ENCODE measurements around the gene LYPLA2.
"Not testable (repeated sequence)": the region's sequence is repeated elsewhere in the genome, so short reads cannot be mapped to it uniquely, and the experiment has no call there.

LYPLA2 gene

GRCh38 chr1:23777979-23778814 is 12.7 kb upstream of the LYPLA2 start, which contains the start of gene PITHD1:
TSS of gene PITHD1 (plus strand) at chr1:23778418. CDS start at chr1:23778516, 98 bp downstream.
- H3K27ac ChIP-seq: peak within 1 kb of the TSS; percentile 87
- TF ChIP-seq Cebpa-rat (IDR thresholded peaks at IDR 0.05): no peak
- no peaks in the 10 kb centered on the region for H3K27me3 ChIP-seq
- H3K9ac ChIP-seq: peak within 1 kb of the TSS; percentile 91
- peak within 1 kb of the TSS; percentile 96 for H3K4me2 ChIP-seq
- H3K4me1 ChIP-seq: peaks cover 38% of the 10 kb centered on the region
- H4K20me1 ChIP-seq: peaks cover 35% of the 10 kb centered on the region
- H3K4me3 ChIP-seq: peak within 1 kb of the TSS; percentile 83
- H3K36me3 ChIP-seq: peaks cover 35% of the 10 kb centered on the region
- no peaks in the 10 kb centered on the region for H3K9me3 ChIP-seq

DNA sequence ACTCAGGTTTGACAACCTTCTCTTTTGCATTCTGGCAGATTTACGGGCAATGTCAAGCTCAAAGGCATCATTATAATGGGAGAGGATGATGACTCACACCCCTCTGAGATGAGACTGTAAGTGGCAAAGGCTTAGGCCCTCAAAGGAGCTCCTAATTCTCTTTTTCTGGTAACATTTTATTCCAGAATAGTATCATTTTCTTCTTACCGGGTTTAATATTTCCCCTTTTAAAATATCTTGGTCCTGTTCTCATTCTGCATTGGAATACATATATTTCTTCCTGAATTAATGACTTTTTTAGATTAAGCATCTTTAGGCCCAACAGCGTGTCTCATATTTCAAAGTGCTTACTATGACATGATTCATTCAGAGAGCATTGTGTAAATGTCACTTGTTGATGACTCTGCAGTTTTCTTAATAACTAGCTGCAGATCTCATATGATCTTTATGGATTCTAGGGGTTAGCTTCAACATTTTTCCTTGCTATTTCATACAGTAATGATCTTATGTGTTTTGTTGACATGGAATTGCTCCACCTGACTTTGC is 11.0 kb upstream of the LYPLA2 start:
- H3K36me3 ChIP-seq: peaks cover 52% of the 10 kb centered on the region
- H3K27me3 ChIP-seq: no peaks in the 10 kb centered on the region
- H3K4me1 ChIP-seq: peaks cover 33% of the 10 kb centered on the region
- peak overlapping the region; percentile 96 for H3K4me2 ChIP-seq
- H3K27ac ChIP-seq: no peak overlapping the region
- H3K9ac ChIP-seq: peak overlapping the region; percentile 91
- peak overlapping the region; percentile 83; the same call in 1 of the 2 replicates for H3K4me3 ChIP-seq
- TF ChIP-seq Cebpa-rat (IDR thresholded peaks at IDR 0.05): no peak
- peaks cover 46% of the 10 kb centered on the region for H4K20me1 ChIP-seq
- no peaks in the 10 kb centered on the region for H3K9me3 ChIP-seq

- H3K4me2 ChIP-seq, H3K9ac ChIP-seq, H3K27ac ChIP-seq, H3K9me3 ChIP-seq, H3K4me3 ChIP-seq, H3K27me3 ChIP-seq: not testable (repeated sequence)
- H4K20me1 ChIP-seq: peaks cover 49% of the 10 kb centered on the region
- H3K4me1 ChIP-seq: peaks cover 15% of the 10 kb centered on the region
- peaks cover 84% of the 10 kb centered on the region for H3K36me3 ChIP-seq
These were observed 7.8 kb upstream of the LYPLA2 start for GRCh38 chr1:23783141-23783540.

GRCh38 chr1:23784846-23785245 is 6.1 kb upstream of the LYPLA2 start:
- Histone ChIP-seq H4K20me1 (peaks cover 36% of the 10 kb centered on the region), H3K9me3 (no peaks in the 10 kb centered on the region), H3K4me3 (no peak overlapping the region), H3K36me3 (peaks cover 87% of the 10 kb centered on the region), H3K27ac (no peak overlapping the region), H3K27me3 (no peaks in the 10 kb centered on the region), H3K4me2 (no peak overlapping the region), H3K4me1 (peaks cover 6% of the 10 kb centered on the region), H3K9ac (peak overlapping the region; percentile 10; the same call in 1 of the 2 replicates)
- no peak for TF ChIP-seq Cebpa-rat (IDR thresholded peaks at IDR 0.05)

DNA sequence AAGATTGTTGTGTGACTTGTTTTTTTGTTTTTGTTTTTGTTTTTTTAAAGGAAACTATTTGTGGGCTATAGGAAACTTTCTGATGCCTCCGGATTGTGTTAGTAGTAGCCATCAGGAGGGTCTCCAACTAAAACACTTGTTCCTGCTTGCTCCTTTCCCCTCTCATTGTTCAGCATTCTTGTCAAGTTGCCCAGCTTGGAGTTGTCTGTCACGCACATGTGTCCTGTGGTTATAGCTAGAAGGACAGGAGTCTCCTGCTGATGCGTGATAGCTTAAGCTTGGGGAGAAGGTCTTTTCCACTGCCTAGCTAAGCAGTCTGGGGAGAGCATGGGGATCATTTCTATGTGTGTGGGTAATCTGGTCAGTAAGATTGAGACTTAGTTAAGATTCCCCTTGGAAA is 3.2 kb upstream of the LYPLA2 start:
- peaks cover 18% of the 10 kb centered on the region for H3K4me1 ChIP-seq
- H4K20me1 ChIP-seq: peaks cover 23% of the 10 kb centered on the region
- no peaks in the 10 kb centered on the region for H3K9me3 ChIP-seq
- no peak overlapping the region for H3K4me3 ChIP-seq
- TF ChIP-seq Cebpa-rat (IDR thresholded peaks at IDR 0.05): no peak
- H3K9ac ChIP-seq: no peak overlapping the region
- H3K27me3 ChIP-seq: no peaks in the 10 kb centered on the region
- peaks cover 62% of the 10 kb centered on the region for H3K36me3 ChIP-seq
- H3K4me2 ChIP-seq: no peak overlapping the region
- H3K27ac ChIP-seq: no peak overlapping the region

DNA sequence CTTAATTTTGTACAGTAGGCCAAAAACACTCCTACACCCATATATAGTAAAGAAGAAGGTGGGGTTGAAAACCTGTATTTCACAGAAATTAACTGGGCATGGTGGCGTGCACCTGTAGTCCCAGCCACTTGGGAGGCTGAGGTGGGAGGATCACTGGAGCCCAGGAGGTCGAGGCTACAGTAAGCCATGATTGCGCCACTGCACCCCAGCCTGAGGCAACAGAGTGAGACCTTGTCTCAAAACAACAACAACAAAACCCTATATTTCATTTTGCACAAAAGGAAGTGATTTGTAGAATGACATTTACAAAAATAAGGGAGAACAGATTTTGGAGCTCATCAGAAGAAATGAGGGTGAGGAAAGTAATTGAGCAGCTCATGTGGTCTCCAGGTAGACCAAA is 2.2 kb upstream of the LYPLA2 start:
- Histone ChIP-seq H4K20me1 (peaks cover 26% of the 10 kb centered on the region), H3K36me3 (peaks cover 64% of the 10 kb centered on the region), H3K9ac (no peak overlapping the region), H3K4me3 (no peak overlapping the region), H3K9me3 (no peaks in the 10 kb centered on the region), H3K4me2 (no peak overlapping the region), H3K27me3 (no peaks in the 10 kb centered on the region), H3K27ac (no peak overlapping the region), H3K4me1 (peaks cover 27% of the 10 kb centered on the region)
- TF ChIP-seq Cebpa-rat (IDR thresholded peaks at IDR 0.05): no peak

DNA sequence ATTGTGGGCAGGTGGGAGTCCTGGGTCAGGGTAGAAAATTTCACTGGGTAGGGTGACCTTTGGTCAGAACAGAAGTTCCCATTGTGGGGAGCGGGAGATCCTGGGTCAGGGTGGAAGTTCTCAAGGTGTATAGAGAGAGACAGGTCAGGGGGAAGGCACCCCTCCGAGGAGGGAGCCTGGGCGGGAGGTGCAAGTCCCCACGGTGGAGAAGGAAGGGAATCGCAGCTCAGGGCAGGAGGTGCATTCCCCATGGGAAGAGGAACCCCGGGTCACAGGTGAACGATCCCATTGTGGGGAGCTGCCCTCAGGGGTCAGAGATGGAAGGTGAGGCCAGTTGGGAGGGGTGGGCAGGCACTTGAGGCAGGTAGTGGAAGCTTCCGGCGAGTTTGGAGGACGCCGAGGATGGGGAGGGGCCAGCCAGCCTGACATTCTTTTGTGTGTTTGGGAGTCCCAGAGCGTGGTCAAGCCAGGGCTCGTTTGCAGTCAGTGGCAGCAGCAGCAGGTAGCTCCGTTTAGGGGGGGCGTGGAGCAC is 637 bp downstream of the LYPLA2 start:
- peak overlapping the region; percentile 76 for H3K27ac ChIP-seq
- H3K9me3 ChIP-seq: no peaks in the 10 kb centered on the region
- peak overlapping the region; percentile 94 for H3K4me2 ChIP-seq
- peak overlapping the region; percentile 88 for H3K4me3 ChIP-seq
- peaks cover 27% of the 10 kb centered on the region for H3K4me1 ChIP-seq
- H4K20me1 ChIP-seq: peaks cover 16% of the 10 kb centered on the region
- no peaks in the 10 kb centered on the region for H3K27me3 ChIP-seq
- H3K36me3 ChIP-seq: peaks cover 60% of the 10 kb centered on the region
- no peak for TF ChIP-seq Cebpa-rat (IDR thresholded peaks at IDR 0.05)
- peak overlapping the region; percentile 87 for H3K9ac ChIP-seq

- Histone ChIP-seq H3K4me1 (peaks cover 27% of the 10 kb centered on the region), H3K4me3 (peak overlapping the region; percentile 88), H3K36me3 (peaks cover 60% of the 10 kb centered on the region), H3K9ac (peak overlapping the region; percentile 87; the same call in 1 of the 2 replicates), H3K9me3 (no peaks in the 10 kb centered on the region), H3K27ac (peak overlapping the region; percentile 18; the same call in 1 of the 2 replicates), H3K4me2 (peak overlapping the region; percentile 94), H3K27me3 (no peaks in the 10 kb centered on the region), H4K20me1 (peaks cover 16% of the 10 kb centered on the region)
- TF ChIP-seq Cebpa-rat (IDR thresholded peaks at IDR 0.05): no peak
These were observed 1.4 kb downstream of the LYPLA2 start for GRCh38 chr1:23792151-23792945.

DNA sequence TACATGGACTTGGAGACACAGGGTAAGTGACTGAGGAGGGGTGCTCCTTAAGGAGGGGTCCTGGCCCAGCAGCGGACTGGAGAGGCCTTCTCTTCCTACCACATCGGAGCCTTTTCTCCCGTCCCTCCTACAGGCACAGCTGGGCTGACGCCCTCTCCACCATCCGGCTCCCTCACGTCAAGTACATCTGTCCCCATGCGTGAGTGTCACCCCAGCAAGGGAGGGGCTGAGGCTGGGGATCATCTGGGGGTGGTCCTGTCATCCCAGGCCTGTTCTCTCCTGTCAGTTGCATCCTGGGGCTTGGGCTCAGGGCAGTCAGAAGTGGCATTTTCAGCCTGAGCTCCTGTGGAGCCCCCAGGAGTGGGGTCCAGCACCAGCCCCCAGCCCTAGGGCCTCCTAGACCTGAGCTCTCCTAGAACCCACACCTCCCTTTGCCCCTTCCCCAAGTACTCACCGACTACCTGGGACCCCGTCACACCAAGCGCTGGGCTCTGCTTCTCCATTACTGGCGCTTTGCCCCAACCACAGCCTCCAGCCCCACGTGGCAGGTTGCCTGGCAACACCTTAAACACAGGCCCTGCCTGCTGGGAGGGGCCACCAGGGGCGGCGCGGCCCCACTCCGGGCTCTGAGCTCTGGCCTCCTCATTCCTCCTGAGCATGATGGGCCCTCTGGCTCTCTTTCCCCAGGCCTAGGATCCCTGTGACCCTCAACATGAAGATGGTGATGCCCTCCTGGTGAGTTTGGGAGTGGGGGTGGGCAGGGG is 2.3 kb downstream of the LYPLA2 start:
- H3K27me3 ChIP-seq: no peaks in the 10 kb centered on the region
- H4K20me1 ChIP-seq: peaks cover 16% of the 10 kb centered on the region
- peaks cover 27% of the 10 kb centered on the region for H3K4me1 ChIP-seq
- H3K9ac ChIP-seq: peak overlapping the region; percentile 87; the same call in 1 of the 2 replicates
- peak overlapping the region; percentile 94 for H3K4me2 ChIP-seq
- 0 out of 2 replicates have a peak overlapping the region, but pooled peaks have one; percentile 26 for H3K27ac ChIP-seq
- no peak overlapping the region for H3K4me3 ChIP-seq
- no peaks in the 10 kb centered on the region for H3K9me3 ChIP-seq
- no peak for TF ChIP-seq Cebpa-rat (IDR thresholded peaks at IDR 0.05)
- H3K36me3 ChIP-seq: peaks cover 60% of the 10 kb centered on the region
